Pericardium fibroblast (primary cell): ENCODE data around the gene MFSD8. TPM values are rescaled to one million over a fixed set of nuclear protein-coding genes. Genes with fewer than 3 reads are reported as not detected.

ENCODE experiments used
- total RNA-seq: library from RNA; depleted of rRNA; stranded (reverse); fragments of >200 nt; gene quantifications from 2 replicates; pipeline ENCODE4 v1.2.3, GENCODE V29; 2015

Gene MFSD8, protein sequence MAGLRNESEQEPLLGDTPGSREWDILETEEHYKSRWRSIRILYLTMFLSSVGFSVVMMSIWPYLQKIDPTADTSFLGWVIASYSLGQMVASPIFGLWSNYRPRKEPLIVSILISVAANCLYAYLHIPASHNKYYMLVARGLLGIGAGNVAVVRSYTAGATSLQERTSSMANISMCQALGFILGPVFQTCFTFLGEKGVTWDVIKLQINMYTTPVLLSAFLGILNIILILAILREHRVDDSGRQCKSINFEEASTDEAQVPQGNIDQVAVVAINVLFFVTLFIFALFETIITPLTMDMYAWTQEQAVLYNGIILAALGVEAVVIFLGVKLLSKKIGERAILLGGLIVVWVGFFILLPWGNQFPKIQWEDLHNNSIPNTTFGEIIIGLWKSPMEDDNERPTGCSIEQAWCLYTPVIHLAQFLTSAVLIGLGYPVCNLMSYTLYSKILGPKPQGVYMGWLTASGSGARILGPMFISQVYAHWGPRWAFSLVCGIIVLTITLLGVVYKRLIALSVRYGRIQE
- total RNA-seq = 5.6 and 11.7 TPM in 2 replicates

DNA sequence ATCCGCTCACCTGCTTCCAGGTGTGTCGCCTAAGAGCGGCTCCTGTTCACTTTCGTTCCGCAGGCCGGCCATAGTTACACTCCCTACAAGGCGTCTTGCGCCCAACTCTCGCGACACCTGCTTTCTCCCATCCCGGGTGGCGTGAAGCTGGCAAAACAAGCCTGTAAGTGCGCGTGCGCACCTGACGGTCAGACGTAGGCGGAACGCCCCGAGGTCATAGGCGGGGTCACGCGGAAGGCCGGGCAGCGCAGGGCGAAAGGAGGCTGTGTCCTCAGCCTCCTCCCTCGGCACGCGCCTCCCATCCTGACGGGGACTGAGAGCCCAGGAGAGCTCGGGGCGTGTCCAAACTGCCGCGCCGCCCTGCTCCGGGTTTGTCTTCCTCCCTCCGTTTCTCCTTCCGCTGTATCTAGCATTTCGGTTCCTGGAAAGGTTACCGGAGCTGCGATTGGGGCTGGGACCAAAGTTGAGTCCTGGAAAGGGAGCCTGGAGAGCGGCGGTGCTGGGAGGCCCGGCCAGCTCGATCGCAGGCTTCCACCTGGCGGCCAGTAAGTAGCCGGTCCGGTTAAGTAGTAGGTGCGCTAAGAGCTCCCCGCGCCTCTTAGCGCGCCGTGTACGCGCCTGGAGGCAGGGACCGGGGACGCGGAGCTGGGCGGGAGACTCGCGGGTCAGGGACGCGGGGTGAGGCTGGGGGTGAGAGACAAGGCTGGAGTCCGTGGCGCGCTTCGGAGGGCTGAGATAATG is at the start of gene MFSD8, which contains the start of gene ABHD18:
Gene MFSD8 (minus strand): TSS at position 112 of the 741 bp plus-strand sequence. CDS start 40 bp downstream, at position 72.
Gene ABHD18 (plus strand): TSS at position 345 of the 741 bp plus-strand sequence. CDS start 17,550 bp downstream, outside the sequence.

DNA sequence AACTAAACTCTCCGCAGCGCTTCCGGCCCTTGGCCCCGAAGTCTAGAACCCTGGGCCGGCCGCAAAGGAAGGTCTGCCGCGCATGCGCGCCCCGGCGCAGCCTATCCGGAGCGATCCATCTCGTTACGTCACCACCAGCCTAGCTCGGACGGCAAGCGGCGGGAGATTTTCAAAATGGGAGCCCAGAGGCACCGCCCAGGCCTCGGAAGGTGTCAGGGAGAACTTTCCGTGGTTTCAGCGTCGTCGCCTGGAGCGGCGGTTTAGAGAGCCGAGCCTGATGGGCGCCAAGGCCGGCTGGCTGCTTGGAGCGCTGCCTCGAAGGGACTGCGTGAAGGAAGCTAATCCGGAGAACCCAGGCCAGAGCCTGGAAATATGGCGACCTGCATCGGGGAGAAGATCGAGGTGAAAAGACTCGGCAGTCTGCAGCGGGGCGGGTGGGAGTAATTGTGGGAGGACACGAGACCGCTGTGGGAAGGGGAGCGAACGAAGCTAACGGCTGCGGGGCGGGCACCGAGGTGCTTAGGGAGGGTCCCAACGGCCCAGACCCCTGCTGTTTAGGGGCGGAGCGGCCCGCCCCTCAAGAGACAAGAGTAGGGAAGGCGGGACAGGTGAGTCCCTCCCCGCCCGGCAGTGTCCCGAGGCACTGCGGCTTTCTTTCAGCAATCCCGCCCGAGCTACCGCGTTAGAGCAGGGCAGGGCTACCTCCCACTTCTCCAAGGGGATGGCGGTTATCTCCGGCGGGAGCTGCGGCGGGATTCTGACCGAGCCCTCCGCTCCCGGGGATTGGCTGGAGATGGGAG is 84.0 kb downstream of the MFSD8 start, which contains the start of gene PLK4:
Gene PLK4 (plus strand): TSS at position 131 of the 800 bp plus-strand sequence. CDS start 242 bp downstream, at position 373.

Other genes with a start within 250 kb of the MFSD8 start
- not detected in 2 replicates for gene SLC25A31, start 234.8 kb downstream of the MFSD8 start, total RNA-seq
- gene HSPA4L, start 182.9 kb downstream of the MFSD8 start, total RNA-seq = 0.35 and 0.85 TPM in 2 replicates
- gene PLK4, start 84.3 kb downstream of the MFSD8 start, total RNA-seq = 1.9 and 3.9 TPM in 2 replicates
- gene ABHD18, start 233 bp upstream of the MFSD8 start, total RNA-seq = 2.6 and 5.5 TPM in 2 replicates
- 13.7 and 14.7 TPM in 2 replicates for gene LARP1B, start 96.1 kb upstream of the MFSD8 start, total RNA-seq